Liver (tissue), 3 donors: Measurements from ENCODE around the gene SRGAP3.

Experiments used
- EGR1 ChIP-seq, 2 donors: IDR thresholded peaks; 2 replicates each; pipeline ENCODE4 v1.6.1; 2016 to 2018; ENCODE audit warnings: antibody characterized with exemption in 2 of 2, low read depth in 2 of 2
- GABPA ChIP-seq, 2 donors: IDR thresholded peaks in 1 of 2; conservative IDR thresholded peaks in 1 of 2; 2 replicates each; pipeline ENCODE4 v1.6.1; 2016; ENCODE audit warnings: antibody characterized with exemption in 2 of 2, mild to moderate bottlenecking in 1 of 2, moderate library complexity in 1 of 2
- HNF4A ChIP-seq, 2 donors: conservative IDR thresholded peaks; 2 replicates each; pipeline ENCODE4 v1.6.1; 2016; ENCODE audit warnings: antibody characterized with exemption in 2 of 2, mild to moderate bottlenecking in 2 of 2
- RAD21 ChIP-seq, 2 donors: IDR thresholded peaks; 2 replicates each; pipeline ENCODE4 v1.6.1; 2016; ENCODE audit warnings: antibody characterized with exemption in 2 of 2, mild to moderate bottlenecking in 2 of 2
- SP1 ChIP-seq: IDR thresholded peaks from 2 replicates; pipeline ENCODE4 v1.6.1; 2018; ENCODE audit warnings: antibody characterized with exemption, mild to moderate bottlenecking
- YY1 ChIP-seq: IDR thresholded peaks from 2 replicates; pipeline ENCODE4 v1.6.1; 2016; ENCODE audit warnings: antibody characterized with exemption, mild to moderate bottlenecking
- TF ChIP-seq, protein P1 (sequence below): fragments of 150-350 bp; IDR thresholded peaks from 2 replicates; pipeline ENCODE4 v1.5.1; 2017; ENCODE audit warnings: improper control_type of control experiment, low read depth, low read length; ENCODE audit not compliant: missing input control
- TF ChIP-seq, protein P2 (sequence below): IDR thresholded peaks from 2 replicates; pipeline ENCODE4 v1.6.1; 2016; ENCODE audit warnings: antibody characterized with exemption
- TF ChIP-seq, protein P3 (sequence below): IDR thresholded peaks from 2 replicates; pipeline ENCODE4 v1.6.1; 2016; ENCODE audit warnings: antibody characterized with exemption
- TF ChIP-seq, protein P4 (sequence below): IDR thresholded peaks from 2 replicates; pipeline ENCODE4 v1.6.1; 2016; ENCODE audit warnings: antibody characterized with exemption, mild to moderate bottlenecking
- TF ChIP-seq, protein P5 (sequence below): IDR thresholded peaks from 2 replicates; pipeline ENCODE4 v1.6.1; 2016; ENCODE audit warnings: antibody characterized with exemption
- donor health status: healthy.
- donor health status: healthy.

DNA sequence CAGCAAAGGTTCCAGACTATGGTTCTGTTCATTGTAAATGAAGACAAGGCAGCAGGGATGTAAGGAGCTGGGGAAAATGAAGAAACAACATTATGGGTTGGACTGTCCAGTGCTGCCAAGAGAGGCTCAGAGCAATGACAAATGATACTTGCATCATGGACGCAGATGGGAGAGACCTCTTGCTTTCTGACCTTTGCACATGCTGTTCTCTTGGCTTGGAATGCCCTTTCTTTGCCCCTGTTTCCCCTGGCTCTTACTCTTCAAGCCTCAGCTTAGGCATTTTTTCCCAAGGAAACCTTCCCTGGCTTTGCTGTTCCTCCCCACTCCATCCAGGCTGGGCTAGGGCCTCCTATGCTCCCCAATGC lies 226.2 kb downstream of the SRGAP3 start:
- TF ChIP-seq HNF4A (conservative IDR thresholded peaks at IDR 0.05) (no peak), RAD21 (IDR thresholded peaks at IDR 0.05) (no peak), SP1 (no peak), EGR1 (IDR thresholded peaks at IDR 0.05; ENCODE audit: low read depth in 2 of 2) (no peak), YY1 (no peak), GABPA (IDR thresholded peaks at IDR 0.05 in 1 of 2, conservative IDR thresholded peaks at IDR 0.05 in 1 of 2) (no peak)
- TF ChIP-seq, protein P1, sequence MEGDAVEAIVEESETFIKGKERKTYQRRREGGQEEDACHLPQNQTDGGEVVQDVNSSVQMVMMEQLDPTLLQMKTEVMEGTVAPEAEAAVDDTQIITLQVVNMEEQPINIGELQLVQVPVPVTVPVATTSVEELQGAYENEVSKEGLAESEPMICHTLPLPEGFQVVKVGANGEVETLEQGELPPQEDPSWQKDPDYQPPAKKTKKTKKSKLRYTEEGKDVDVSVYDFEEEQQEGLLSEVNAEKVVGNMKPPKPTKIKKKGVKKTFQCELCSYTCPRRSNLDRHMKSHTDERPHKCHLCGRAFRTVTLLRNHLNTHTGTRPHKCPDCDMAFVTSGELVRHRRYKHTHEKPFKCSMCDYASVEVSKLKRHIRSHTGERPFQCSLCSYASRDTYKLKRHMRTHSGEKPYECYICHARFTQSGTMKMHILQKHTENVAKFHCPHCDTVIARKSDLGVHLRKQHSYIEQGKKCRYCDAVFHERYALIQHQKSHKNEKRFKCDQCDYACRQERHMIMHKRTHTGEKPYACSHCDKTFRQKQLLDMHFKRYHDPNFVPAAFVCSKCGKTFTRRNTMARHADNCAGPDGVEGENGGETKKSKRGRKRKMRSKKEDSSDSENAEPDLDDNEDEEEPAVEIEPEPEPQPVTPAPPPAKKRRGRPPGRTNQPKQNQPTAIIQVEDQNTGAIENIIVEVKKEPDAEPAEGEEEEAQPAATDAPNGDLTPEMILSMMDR, result no peak
- TF ChIP-seq, protein P2, sequence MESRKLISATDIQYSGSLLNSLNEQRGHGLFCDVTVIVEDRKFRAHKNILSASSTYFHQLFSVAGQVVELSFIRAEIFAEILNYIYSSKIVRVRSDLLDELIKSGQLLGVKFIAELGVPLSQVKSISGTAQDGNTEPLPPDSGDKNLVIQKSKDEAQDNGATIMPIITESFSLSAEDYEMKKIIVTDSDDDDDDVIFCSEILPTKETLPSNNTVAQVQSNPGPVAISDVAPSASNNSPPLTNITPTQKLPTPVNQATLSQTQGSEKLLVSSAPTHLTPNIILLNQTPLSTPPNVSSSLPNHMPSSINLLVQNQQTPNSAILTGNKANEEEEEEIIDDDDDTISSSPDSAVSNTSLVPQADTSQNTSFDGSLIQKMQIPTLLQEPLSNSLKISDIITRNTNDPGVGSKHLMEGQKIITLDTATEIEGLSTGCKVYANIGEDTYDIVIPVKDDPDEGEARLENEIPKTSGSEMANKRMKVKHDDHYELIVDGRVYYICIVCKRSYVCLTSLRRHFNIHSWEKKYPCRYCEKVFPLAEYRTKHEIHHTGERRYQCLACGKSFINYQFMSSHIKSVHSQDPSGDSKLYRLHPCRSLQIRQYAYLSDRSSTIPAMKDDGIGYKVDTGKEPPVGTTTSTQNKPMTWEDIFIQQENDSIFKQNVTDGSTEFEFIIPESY, result no peak
- TF ChIP-seq, protein P3, sequence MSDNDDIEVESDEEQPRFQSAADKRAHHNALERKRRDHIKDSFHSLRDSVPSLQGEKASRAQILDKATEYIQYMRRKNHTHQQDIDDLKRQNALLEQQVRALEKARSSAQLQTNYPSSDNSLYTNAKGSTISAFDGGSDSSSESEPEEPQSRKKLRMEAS, result no peak
- TF ChIP-seq, protein P4, sequence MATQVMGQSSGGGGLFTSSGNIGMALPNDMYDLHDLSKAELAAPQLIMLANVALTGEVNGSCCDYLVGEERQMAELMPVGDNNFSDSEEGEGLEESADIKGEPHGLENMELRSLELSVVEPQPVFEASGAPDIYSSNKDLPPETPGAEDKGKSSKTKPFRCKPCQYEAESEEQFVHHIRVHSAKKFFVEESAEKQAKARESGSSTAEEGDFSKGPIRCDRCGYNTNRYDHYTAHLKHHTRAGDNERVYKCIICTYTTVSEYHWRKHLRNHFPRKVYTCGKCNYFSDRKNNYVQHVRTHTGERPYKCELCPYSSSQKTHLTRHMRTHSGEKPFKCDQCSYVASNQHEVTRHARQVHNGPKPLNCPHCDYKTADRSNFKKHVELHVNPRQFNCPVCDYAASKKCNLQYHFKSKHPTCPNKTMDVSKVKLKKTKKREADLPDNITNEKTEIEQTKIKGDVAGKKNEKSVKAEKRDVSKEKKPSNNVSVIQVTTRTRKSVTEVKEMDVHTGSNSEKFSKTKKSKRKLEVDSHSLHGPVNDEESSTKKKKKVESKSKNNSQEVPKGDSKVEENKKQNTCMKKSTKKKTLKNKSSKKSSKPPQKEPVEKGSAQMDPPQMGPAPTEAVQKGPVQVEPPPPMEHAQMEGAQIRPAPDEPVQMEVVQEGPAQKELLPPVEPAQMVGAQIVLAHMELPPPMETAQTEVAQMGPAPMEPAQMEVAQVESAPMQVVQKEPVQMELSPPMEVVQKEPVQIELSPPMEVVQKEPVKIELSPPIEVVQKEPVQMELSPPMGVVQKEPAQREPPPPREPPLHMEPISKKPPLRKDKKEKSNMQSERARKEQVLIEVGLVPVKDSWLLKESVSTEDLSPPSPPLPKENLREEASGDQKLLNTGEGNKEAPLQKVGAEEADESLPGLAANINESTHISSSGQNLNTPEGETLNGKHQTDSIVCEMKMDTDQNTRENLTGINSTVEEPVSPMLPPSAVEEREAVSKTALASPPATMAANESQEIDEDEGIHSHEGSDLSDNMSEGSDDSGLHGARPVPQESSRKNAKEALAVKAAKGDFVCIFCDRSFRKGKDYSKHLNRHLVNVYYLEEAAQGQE, result no peak
- TF ChIP-seq, protein P5, sequence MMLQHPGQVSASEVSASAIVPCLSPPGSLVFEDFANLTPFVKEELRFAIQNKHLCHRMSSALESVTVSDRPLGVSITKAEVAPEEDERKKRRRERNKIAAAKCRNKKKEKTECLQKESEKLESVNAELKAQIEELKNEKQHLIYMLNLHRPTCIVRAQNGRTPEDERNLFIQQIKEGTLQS, result no peak
